ENCODE measurements around the gene DKK1. TPM values are rescaled to one million over a fixed set of nuclear protein-coding genes. Genes with fewer than 3 reads are reported as not detected.
"Not testable (repeated sequence)": the region's sequence is repeated elsewhere in the genome, so short reads cannot be mapped to it uniquely, and the experiment has no call there.

Gene DKK1
- total RNA-seq, 1 donor: 0.27 TPM

DNA sequence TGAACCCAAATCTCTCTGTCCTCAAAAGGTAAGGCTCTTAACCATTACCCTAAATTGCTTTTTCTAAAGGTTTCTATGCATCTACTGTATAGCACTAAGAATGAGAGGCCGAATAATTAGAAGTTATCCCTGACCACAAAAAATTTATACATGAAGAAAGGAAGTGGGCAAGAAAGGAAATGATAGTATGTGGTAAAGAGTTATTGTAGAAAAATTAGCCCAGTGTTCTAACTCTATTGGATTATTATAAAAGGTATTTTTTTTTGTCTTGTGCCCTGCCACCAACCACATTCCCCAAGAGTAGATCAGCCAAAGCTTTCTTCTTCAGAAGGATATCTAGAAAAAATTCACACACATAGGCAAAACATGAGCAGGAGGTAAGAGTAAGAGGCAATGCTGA is 45.4 kb downstream of the DKK1 start:
- DNase-seq (ENCODE audit: low read depth in 2 of 3, low spot score in 2 of 3): peak in 1 of 3 donors; percentile 27

DNA sequence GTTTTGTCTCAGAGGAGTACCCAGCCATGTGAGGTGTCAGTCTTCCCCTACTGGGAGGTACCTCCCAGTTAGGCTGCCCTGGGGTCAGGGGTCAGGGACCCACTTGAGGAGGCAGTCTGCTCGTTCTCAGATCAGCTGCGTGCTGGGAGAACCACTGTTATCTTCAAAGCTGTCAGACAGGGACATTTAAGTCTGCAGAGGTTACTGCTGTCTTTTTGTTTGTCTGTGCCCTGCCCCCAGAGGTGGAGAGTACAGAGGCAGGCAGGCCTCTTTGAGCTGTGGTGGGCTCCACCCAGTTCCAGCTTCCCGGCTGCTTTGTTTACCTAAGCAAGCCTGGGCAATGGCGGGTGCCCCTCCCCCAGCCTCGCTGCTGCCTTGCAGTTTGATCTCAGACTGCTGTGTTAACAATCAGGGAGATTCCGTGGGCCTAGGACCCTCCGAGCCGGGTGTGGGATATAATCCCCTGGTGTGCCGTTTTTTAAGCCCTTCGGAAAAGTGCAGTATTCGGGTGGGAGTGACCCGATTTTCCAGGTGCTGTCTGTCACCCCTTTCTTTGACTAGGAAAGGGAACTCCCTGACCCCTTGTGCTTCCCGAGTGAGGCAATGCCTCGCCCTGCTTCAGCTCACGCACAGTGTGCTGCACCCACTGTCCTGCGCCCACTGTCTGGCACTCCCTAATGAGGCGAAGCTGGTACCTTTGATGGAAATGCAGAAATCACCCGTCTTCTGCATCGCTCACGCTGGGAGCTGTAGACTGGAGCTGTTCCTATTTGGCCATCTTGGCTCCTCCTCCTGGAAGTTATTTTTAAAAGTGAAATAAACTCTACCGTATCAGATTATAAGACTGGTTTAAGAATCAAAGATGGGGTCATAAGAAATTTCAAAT is 51.7 kb downstream of the DKK1 start:
- DNase-seq (ENCODE audit: low read depth in 2 of 3, low spot score in 2 of 3): not testable (repeated sequence)
